Left ventricle myocardium inferior (tissue), 1 donor: ENCODE results near the gene NPM3. TPM values are rescaled to one million over a fixed set of nuclear protein-coding genes. Genes with fewer than 3 reads are reported as not detected.
A peak's percentile ranks its signal among the peaks of the same experiment; 100 is the strongest.

Source experiments
- DNase-seq: peaks from one replicate; pipeline ENCODE4 v3.0.0-alpha.2; 2020
- H3K27ac ChIP-seq: fragments of 200-600 bp; replicated peaks from 2 replicates; pipeline ENCODE4 v1.8.0; 2021
- H3K27me3 ChIP-seq: fragments of 200-600 bp; 2 replicates; pipeline ENCODE4 v1.8.0; 2021; ENCODE audit warnings: low read depth
- H3K36me3 ChIP-seq: fragments of 200-600 bp; 2 replicates; pipeline ENCODE4 v1.8.0; 2021
- H3K4me1 ChIP-seq: fragments of 200-600 bp; 2 replicates; pipeline ENCODE4 v1.8.0; 2021
- H3K4me3 ChIP-seq: fragments of 200-600 bp; 2 replicates; pipeline ENCODE4 v1.8.0; 2021; ENCODE audit warnings: mild to moderate bottlenecking, moderate library complexity
- H3K9me3 ChIP-seq: fragments of 200-600 bp; replicated peaks from 2 replicates; pipeline ENCODE4 v1.8.0; 2021
- CTCF ChIP-seq: fragments of 200-600 bp; IDR thresholded peaks from 2 replicates; pipeline ENCODE4 v1.8.0; 2021; ENCODE audit warnings: antibody characterized with exemption, mild to moderate bottlenecking, borderline replicate concordance
- intact Hi-C: fragments of 100-400 bp; cut with micrococcal nuclease; formaldehyde crosslinking; loops from one replicate; pipeline ENCODE4 v1.11.0; 2022
- total RNA-seq: library from RNA; stranded (reverse); fragmentation: NEBNext Ultra II Directional; extraction: Animal tissue kit (Norgen Biotek cat#: 25700); gene quantifications from one replicate; pipeline ENCODE4 v1.2.1, GENCODE V29; 2021
- donor health status: DM: no; HTN: yes; CAD: no; lungs with severe emphysema.

NPM3 gene
- total RNA-seq, 1 donor from 2014 or later: 7.9 TPM

- intact Hi-C loops: no loop called here
- no peak for DNase-seq
- Histone ChIP-seq H3K4me1 (peaks cover 55% of the 10 kb centered on the region), H3K27ac (peak overlapping the region; percentile 97), H3K9me3 (no peaks in the 10 kb centered on the region), H3K27me3 (no peaks in the 10 kb centered on the region), H3K4me3 (peak overlapping the region; percentile 89), H3K36me3 (no peaks in the 10 kb centered on the region)
- TF ChIP-seq CTCF: no peak
Observed at GRCh38 chr10:101818872-101819633, 35.8 kb upstream of the NPM3 start.

- Histone ChIP-seq H3K4me3 (peak within 1 kb of the TSS; percentile 89), H3K4me1 (peaks cover 63% of the 10 kb centered on the region), H3K27ac (peak within 1 kb of the TSS; percentile 97), H3K36me3 (peaks cover under 1% of the 10 kb centered on the region), H3K9me3 (no peaks in the 10 kb centered on the region), H3K27me3 (no peaks in the 10 kb centered on the region)
- intact Hi-C loops: no loop called here
- TF ChIP-seq CTCF: no peak
- peak; percentile 98 for DNase-seq
Observed at GRCh38 chr10:101818119-101818871, 35.0 kb upstream of the NPM3 start, which contains the start of gene OGA. TSS of gene OGA (minus strand) at chr10:101818444. CDS start at chr10:101818022, 422 bp downstream.

GRCh38 chr10:101817337-101818118 lies 34.3 kb upstream of the NPM3 start:
- peaks cover 71% of the 10 kb centered on the region for H3K4me1 ChIP-seq

GRCh38 chr10:101816913-101817336 lies 33.7 kb upstream of the NPM3 start:
- TF ChIP-seq CTCF: no peak
- peaks cover 77% of the 10 kb centered on the region for H3K4me1 ChIP-seq
- peak overlapping the region; percentile 89 for H3K4me3 ChIP-seq

More at GRCh38 chr10:101817337-101818118, 34.3 kb upstream of the NPM3 start:
- peak; percentile 91 for DNase-seq
- Histone ChIP-seq H3K27me3 (no peaks in the 10 kb centered on the region), H3K4me3 (peak overlapping the region; percentile 89), H3K36me3 (peaks cover 6% of the 10 kb centered on the region), H3K27ac (peak overlapping the region; percentile 97), H3K9me3 (no peaks in the 10 kb centered on the region)
- intact Hi-C loops: no loop called here
- no peak for TF ChIP-seq CTCF

GRCh38 chr10:101816376-101816775 lies 33.1 kb upstream of the NPM3 start:
- Histone ChIP-seq H3K4me1 (peaks cover 78% of the 10 kb centered on the region), H3K4me3 (peak overlapping the region; percentile 89), H3K36me3 (peaks cover 18% of the 10 kb centered on the region), H3K27me3 (no peaks in the 10 kb centered on the region), H3K9me3 (no peaks in the 10 kb centered on the region), H3K27ac (peak overlapping the region; percentile 97)
- intact Hi-C loops: no loop called here
- DNase-seq: no peak
- no peak for TF ChIP-seq CTCF

More at GRCh38 chr10:101816913-101817336, 33.7 kb upstream of the NPM3 start:
- Histone ChIP-seq H3K27me3 (no peaks in the 10 kb centered on the region), H3K9me3 (no peaks in the 10 kb centered on the region), H3K27ac (peak overlapping the region; percentile 97), H3K36me3 (peaks cover 12% of the 10 kb centered on the region)
- DNase-seq: no peak
- intact Hi-C loops: no loop called here
